HG03575 (cell line): Measurements from ENCODE around the gene SAT2.

Experiments
- ATAC-seq: cut with Tn5 transposase; IDR thresholded peaks from one replicate; pipeline ENCODE4 v1.9.1; 2021; ENCODE audit not compliant: unreplicated experiment, insufficient number of reproducible peaks, low FRiP score; ENCODE audit errors: extremely low read depth

The SAT2 gene

DNA sequence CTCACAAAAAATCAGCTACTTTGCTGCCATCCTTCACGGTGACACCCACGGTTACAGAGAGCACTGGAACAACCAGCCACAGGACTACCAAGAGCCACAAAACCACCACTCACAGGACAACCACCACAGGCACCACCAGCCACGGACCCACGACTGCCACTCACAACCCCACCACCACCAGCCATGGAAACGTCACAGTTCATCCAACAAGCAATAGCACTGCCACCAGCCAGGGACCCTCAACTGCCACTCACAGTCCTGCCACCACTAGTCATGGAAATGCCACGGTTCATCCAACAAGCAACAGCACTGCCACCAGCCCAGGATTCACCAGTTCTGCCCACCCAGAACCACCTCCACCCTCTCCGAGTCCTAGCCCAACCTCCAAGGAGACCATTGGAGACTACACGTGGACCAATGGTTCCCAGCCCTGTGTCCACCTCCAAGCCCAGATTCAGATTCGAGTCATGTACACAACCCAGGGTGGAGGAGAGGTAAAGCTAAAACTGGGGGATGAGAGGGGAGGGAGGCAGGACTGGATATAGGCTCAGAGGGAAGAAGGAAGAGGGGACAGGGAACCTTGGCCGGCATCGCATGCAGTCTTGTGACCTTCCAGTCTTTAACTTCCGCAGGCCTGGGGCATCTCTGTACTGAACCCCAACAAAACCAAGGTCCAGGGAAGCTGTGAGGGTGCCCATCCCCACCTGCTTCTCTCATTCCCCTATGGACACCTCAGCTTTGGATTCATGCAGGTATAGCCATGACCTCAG, 47.6 kb downstream of the SAT2 start:
- no peak for ATAC-seq

DNA sequence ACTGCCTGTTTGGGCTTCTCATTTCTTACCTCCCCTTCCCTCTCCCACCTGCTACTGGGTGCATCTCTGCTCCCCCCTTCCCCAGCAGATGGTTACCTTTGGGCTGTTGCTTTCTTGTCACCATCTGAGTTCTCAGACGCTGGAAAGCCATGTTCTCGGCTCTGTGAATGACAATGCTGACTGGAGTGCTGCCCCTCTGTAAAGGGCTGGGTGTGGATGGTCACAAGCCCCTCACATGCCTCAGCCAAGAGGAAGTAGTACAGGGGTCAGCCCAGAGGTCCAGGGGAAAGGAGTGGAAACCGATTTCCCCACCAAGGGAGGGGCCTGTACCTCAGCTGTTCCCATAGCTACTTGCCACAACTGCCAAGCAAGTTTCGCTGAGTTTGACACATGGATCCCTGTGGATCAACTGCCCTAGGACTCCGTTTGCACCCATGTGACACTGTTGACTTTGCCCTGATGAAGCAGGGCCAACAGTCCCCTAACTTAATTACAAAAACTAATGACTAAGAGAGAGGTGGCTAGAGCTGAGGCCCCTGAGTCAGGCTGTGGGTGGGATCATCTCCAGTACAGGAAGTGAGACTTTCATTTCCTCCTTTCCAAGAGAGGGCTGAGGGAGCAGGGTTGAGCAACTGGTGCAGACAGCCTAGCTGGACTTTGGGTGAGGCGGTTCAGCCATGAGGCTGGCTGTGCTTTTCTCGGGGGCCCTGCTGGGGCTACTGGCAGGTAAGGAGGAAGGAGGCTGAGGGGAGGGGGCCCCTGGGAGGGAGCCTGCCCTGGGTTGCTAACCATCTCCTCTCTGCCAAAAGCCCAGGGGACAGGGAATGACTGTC, 48.4 kb downstream of the SAT2 start, which contains the start of gene CD68:
TSS of gene CD68 (plus strand) at position 638 of the 833 bp plus-strand sequence. CDS start at position 678, 40 bp downstream.
- no peak for ATAC-seq

DNA sequence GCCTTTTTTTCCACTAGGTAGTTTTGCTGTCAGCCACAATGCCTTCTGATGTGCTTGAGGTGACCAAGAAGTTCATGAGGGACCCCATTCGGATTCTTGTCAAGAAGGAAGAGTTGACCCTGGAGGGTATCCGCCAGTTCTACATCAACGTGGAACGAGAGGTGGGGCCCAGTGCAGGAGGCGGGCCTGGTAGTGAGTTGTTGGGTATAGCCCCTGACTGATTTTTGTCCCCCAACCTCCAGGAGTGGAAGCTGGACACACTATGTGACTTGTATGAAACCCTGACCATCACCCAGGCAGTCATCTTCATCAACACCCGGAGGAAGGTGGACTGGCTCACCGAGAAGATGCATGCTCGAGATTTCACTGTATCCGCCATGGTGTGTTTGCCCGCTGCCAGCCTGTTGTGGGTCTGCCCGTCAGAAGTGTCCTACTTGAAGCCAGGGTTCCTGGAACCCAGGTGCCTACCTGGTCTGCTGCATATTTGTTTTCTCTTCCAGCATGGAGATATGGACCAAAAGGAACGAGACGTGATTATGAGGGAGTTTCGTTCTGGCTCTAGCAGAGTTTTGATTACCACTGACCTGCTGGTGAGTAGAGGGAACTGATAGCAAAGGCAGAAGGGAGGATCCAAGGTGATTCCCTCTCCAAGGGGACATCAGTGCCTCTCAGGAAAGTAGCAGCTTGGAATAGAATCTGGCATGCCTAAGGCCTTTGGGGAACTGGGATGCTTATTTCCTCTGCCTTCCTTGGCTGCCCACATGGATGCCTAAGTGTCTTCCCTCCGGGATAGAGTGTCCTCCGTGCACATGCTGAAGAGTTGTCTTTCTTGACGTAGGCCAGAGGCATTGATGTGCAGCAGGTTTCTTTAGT, 50.1 kb downstream of the SAT2 start:
- ATAC-seq, result no peak

DNA sequence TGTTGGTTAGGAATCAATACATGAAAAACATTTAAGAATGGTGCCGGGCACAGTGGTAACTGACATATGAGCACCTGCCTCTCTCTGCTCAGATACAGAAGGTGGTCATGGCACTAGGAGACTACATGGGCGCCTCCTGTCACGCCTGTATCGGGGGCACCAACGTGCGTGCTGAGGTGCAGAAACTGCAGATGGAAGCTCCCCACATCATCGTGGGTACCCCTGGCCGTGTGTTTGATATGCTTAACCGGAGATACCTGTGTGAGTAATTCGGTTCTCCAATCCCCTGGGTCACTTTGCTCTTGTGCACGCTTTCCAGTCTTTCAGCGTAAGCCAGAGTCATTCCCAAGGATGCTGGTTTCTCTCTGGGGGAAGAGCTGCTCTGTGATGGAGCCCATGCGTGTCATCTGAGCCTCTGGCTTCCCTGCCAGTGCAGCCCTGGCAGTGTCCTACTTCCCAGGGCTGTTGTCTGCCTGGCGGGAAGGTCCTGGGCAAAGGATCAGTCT, 51.1 kb downstream of the SAT2 start:
- ATAC-seq, result no peak
